Measurements from ENCODE around the gene CCDC88C. TPM values are rescaled to one million over a fixed set of nuclear protein-coding genes. Genes with fewer than 3 reads are reported as not detected.

The CCDC88C gene
- total RNA-seq, 1 donor from 2014 or later: 39.3 TPM

DNA sequence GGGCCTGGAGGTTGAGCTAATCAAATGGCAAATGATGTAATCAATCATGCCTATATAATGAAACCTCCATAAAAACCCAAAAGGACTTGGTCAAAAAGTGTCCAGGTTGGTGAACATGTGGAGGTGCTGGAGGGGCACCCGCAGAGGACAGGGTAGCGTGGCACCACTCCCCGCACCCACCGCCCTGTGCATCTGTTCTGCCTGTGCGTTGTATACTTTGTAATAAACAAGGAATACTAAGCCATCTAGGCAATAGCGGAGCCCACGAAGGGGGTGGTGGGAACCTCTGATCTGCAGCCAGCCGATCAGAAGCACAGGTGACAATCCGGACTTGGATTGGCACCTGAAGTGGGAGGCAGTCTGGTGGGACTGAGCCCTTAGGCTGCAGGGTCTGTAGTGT lies 97.4 kb downstream of the CCDC88C start:
- TF ChIP-seq, protein P1, sequence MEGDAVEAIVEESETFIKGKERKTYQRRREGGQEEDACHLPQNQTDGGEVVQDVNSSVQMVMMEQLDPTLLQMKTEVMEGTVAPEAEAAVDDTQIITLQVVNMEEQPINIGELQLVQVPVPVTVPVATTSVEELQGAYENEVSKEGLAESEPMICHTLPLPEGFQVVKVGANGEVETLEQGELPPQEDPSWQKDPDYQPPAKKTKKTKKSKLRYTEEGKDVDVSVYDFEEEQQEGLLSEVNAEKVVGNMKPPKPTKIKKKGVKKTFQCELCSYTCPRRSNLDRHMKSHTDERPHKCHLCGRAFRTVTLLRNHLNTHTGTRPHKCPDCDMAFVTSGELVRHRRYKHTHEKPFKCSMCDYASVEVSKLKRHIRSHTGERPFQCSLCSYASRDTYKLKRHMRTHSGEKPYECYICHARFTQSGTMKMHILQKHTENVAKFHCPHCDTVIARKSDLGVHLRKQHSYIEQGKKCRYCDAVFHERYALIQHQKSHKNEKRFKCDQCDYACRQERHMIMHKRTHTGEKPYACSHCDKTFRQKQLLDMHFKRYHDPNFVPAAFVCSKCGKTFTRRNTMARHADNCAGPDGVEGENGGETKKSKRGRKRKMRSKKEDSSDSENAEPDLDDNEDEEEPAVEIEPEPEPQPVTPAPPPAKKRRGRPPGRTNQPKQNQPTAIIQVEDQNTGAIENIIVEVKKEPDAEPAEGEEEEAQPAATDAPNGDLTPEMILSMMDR (conservative IDR thresholded peaks at IDR 0.05): no peak
- peaks cover 7% of the 10 kb centered on the region for H3K4me1 Mint-ChIP-seq (ENCODE audit: unreplicated experiment)
- H3K36me3 Mint-ChIP-seq: peaks cover 14% of the 10 kb centered on the region
- no peak overlapping the region for H3K27ac Mint-ChIP-seq
- no peak for DNase-seq (ENCODE audit: extremely low spot score, unreplicated experiment)
- H3K9me3 Mint-ChIP-seq: no peaks in the 10 kb centered on the region
- no peak overlapping the region for H3K4me3 Mint-ChIP-seq
- H3K27me3 Mint-ChIP-seq: no peaks in the 10 kb centered on the region

DNA sequence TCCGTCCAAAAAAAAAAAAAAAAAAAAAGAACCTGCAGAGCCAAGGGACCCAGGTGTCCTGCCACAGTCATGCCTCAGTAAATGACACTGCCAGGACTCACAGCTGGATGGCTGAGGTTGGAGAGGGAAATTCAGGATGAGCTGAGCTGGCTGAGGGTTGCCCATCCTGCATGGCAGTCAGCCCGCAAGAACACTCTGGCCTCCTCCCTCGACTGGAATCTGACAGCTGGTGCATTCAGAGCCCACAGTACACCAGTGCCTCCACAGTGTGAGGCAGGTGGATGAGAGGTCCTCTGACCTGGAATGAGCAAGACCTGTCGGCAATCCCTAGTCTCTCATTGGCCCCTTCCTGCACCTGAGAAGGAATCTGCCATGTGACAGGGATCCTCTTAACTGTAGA lies 98.7 kb downstream of the CCDC88C start:
- H3K27me3 Mint-ChIP-seq: no peaks in the 10 kb centered on the region
- H3K9me3 Mint-ChIP-seq: no peaks in the 10 kb centered on the region
- H3K4me1 Mint-ChIP-seq (ENCODE audit: unreplicated experiment): peaks cover 6% of the 10 kb centered on the region
- H3K36me3 Mint-ChIP-seq: peaks cover 19% of the 10 kb centered on the region
- no peak for DNase-seq (ENCODE audit: extremely low spot score, unreplicated experiment)
- TF ChIP-seq, protein P1 (conservative IDR thresholded peaks at IDR 0.05): no peak
- H3K4me3 Mint-ChIP-seq: no peak overlapping the region
- H3K27ac Mint-ChIP-seq: no peak overlapping the region

DNA sequence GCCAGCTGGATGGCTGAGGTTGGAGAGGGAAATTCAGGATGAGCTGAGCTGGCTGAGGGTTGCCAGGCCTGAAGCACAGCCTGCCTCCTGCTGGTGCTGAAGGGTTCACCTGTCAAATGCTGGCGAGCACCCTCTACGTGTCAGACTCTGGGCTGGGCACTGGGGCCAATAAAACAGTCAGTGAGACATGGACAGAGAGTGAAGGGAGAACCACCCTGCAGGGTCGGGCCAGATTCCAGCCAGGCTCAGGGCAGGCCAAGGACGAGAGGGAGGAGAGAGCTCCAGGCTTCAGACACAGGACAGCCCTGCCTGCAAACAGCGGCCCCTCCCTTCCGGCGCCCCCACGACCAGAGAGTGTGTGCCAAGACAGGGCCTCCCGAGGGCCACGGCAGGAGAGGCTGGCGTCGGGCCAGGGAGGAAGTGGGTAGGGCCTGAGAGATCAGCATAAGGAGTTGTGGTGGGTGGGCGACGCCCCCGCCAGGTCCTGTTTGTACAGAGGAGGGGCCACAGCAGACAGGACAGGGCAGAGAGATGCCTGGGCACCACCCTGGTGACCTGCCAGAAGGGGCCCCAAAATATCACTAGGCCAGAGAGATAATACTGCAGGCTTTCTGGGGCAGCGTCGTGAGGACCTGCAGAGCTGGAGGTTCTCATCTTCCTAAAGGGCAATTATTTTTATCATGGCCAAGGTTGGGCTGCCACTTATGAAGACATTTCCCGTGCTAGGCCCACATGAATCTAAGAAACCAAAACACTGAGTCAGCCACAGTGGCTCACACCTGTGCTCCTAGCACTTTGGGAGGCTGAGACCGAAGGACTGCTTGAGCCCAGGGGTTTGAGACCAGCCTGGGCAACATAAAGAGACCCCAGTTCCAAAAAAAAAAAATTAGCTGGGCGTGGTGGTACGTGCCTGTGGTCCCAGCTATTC lies 100.0 kb downstream of the CCDC88C start:
- H3K4me3 Mint-ChIP-seq: no peak overlapping the region

DNA sequence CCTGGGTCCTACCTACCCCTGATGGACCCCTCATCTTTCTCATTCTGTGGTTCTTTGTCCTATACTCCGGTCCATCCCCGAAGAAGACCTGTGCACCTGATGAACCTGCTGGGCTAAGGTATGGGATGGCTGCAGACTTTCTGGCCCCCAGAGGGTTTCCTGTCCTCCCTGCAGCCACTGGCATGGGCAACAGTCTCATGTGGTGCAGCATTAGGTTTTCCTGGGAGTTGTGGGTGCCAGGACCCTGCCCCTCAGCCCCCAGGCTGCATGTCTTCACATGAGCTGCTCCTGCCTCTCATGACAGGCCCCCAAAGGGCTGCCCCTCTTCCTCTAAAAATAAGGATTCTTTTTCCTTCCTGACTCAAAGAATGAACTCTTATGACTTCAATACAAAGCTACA lies 100.9 kb downstream of the CCDC88C start:
- H3K4me3 Mint-ChIP-seq: no peak overlapping the region
- no peaks in the 10 kb centered on the region for H3K4me1 Mint-ChIP-seq (ENCODE audit: unreplicated experiment)
- TF ChIP-seq, protein P1 (conservative IDR thresholded peaks at IDR 0.05): no peak
- H3K36me3 Mint-ChIP-seq: peaks cover 21% of the 10 kb centered on the region
- H3K27me3 Mint-ChIP-seq: no peaks in the 10 kb centered on the region
- no peak for DNase-seq (ENCODE audit: extremely low spot score, unreplicated experiment)
- no peaks in the 10 kb centered on the region for H3K9me3 Mint-ChIP-seq
- no peak overlapping the region for H3K27ac Mint-ChIP-seq

More for the DNA sequence above, 100.0 kb downstream of the CCDC88C start:
- H3K36me3 Mint-ChIP-seq: peaks cover 20% of the 10 kb centered on the region
- TF ChIP-seq, protein P1 (conservative IDR thresholded peaks at IDR 0.05): no peak
- no peaks in the 10 kb centered on the region for H3K4me1 Mint-ChIP-seq (ENCODE audit: unreplicated experiment)
- H3K27me3 Mint-ChIP-seq: no peaks in the 10 kb centered on the region
- no peak overlapping the region for H3K27ac Mint-ChIP-seq
- DNase-seq (ENCODE audit: extremely low spot score, unreplicated experiment): no peak
- no peaks in the 10 kb centered on the region for H3K9me3 Mint-ChIP-seq

DNA sequence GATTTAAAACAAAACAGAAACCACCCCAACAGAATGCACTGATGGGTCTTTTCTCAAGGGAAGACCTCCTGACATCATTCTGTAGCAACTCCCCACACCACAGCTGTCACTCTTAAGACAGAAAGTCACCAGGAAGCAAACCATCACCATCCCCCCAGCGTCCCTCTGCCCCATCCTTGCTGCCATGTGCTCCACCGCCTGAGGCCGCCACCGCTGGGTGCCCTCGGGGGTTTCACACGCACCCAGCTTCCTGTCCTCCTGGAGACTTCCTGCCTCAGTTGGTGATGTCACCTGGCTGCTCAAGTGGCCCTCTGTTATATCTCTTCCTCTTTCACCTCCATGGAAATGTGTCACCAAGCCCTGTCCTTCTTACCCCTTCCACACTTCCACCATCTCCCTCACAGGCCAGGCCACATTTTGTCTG lies 101.8 kb downstream of the CCDC88C start:
- no peaks in the 10 kb centered on the region for H3K27me3 Mint-ChIP-seq
- H3K27ac Mint-ChIP-seq: no peak overlapping the region
- TF ChIP-seq, protein P1 (conservative IDR thresholded peaks at IDR 0.05): no peak
- H3K4me1 Mint-ChIP-seq (ENCODE audit: unreplicated experiment): no peaks in the 10 kb centered on the region
- H3K9me3 Mint-ChIP-seq: no peaks in the 10 kb centered on the region
- peaks cover 21% of the 10 kb centered on the region for H3K36me3 Mint-ChIP-seq
- no peak for DNase-seq (ENCODE audit: extremely low spot score, unreplicated experiment)
- H3K4me3 Mint-ChIP-seq: no peak overlapping the region

Measured in type B pancreatic cell (in vitro differentiated cells).